UCSD-AML1 (cell line): ENCODE results near the gene ATP2C1.
"Not testable (repeated sequence)": the region's sequence is repeated elsewhere in the genome, so short reads cannot be mapped to it uniquely, and the experiment has no call there.

Source experiments
- DNase-seq: peaks from one replicate; lab custom pipeline; 2025; ENCODE audit not compliant: unreplicated experiment; lab: John Stamatoyannopoulos, UW

Gene ATP2C1

GRCh38 chr3:130893376-130894129 is at the start of gene ATP2C1:
ATP2C1 (plus strand) TSS chr3:130894084; CDS start chr3:130894770, 686 bp downstream.
- DNase-seq: peak; percentile 96

DNA sequence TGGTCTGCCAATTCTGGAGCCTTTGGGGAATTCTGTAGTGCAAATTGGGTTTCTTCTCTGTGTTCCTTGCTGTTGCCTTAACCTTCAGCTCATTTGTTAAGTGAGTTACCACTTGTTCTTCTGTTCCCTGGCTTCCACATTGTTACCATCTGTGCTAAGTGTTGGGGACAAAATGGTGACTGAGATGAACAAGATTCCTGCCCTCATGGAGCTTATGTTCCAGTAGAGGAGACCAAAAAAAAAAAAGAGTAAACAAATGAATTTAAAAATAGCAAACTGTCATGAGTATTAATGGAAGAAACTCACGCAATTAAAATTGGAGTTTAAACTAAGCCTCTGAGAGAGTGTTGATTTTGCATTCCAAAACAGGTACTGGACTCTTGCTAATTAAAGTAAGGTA is 49.4 kb upstream of the ATP2C1 start:
- DNase-seq: no peak

DNA sequence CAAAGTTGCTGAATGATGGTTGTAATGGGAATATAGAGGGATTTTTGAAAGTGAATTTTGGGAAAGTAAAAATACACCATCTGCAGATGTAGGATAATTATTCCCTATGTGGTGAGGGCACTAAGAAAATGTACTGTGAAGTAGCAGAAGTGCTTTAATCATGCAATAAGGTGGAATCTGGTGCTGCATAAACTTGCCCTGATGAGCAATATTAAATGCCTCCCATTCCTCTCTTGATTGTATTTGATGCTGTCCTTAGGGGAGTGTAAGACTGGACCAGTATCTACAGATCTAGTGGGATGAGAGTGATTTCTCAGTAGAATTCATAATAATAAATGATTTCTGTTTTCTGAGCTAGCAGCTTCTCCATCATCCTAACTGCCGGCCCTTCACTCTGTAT is 47.7 kb upstream of the ATP2C1 start:
- no peak for DNase-seq

GRCh38 chr3:130849091-130849552 is 44.8 kb upstream of the ATP2C1 start:
- peak; percentile 30 for DNase-seq

DNA sequence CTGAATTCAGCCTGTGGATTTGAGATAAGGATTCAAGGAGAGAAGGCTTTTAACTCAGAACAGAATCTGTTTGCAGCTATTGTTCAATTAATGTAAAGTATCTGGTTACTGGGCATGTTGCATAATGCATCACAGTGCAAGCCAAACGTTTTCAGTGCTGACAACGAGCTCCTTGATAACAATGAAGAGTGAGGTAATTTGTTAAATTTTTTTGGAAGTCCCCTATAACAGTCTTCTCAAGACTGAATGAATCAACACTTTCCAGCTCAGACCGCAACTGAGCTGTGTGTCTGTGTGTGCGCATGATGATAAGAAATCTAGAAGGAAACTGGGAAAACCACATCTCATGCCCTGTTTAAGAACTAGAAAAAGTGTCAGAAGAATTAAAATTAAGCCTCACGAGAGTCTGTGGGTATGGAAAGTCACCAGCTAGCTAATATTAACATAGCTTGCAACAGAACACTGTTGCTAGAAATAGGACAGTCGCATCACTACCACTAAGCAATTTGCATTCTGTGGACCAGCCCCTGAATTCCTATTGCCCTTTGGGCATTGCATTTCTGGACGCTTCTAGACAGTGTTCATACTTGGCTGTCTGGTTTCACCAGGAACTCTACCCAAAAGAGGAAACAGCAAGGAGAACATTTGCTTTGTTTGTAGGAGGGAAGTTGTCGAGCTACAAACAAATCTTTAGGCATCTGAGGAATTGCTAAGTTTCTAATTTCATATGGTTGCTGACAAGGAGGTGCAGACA is 43.7 kb upstream of the ATP2C1 start:
- DNase-seq: peak; percentile 69

GRCh38 chr3:130850843-130851242 is 43.0 kb upstream of the ATP2C1 start:
- no peak for DNase-seq

DNA sequence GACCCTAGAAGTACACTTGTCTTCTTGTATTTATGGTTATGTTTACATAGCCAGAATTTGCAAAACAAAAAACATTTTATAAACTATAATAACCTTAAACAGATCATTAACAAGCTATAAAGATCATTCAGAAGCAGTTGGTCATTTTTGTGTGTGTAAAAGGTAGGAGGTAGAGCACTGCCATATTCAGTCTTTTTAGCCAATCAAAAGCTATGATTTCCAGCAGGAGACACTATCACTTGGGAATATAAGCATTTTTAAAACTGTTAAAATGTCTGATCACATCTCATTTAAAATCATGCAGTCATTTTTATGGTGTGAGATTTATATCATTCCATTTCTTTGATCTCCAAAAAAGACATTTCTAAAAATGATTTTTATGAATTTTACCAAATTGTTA is 42.6 kb upstream of the ATP2C1 start:
- no peak for DNase-seq

- DNase-seq: no peak
Measured at GRCh38 chr3:130853581-130853980, 40.3 kb upstream of the ATP2C1 start.

DNA sequence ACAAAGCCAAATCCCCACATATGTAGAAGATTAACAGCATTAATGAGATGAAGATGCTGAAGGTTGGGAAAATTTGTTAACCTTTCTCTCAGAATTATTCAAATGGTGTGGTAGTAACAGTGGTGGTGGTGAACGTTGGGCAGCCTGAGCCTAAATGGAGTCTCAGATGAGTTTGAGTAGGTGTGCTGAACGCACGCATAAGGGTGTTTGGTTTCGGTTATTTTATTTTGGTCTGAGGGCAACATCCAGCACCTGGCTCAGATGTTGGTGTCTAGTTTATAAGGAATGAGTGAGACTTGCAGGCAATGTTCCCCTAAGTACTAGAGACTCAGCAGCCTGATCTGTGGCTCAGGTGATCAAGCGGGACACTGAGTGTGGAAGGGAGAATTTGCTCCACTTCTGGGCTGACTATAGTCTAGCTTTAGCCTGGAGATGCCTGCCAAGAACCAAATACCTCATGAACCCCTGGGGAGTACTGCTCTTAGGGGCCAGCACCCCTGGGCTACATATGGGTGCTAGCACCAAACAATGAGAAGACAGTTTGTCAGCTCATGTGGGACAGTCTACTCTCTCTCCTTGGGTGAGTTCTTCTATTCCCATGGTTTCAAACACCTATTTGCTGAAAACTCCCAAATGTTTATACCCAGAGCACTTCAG is 39.5 kb upstream of the ATP2C1 start:
- DNase-seq: no peak

GRCh38 chr3:130857336-130858026 is 36.4 kb upstream of the ATP2C1 start:
- peak; percentile 13 for DNase-seq

- not testable (repeated sequence) for DNase-seq
Measured at GRCh38 chr3:130862130-130862529, 31.8 kb upstream of the ATP2C1 start.

DNA sequence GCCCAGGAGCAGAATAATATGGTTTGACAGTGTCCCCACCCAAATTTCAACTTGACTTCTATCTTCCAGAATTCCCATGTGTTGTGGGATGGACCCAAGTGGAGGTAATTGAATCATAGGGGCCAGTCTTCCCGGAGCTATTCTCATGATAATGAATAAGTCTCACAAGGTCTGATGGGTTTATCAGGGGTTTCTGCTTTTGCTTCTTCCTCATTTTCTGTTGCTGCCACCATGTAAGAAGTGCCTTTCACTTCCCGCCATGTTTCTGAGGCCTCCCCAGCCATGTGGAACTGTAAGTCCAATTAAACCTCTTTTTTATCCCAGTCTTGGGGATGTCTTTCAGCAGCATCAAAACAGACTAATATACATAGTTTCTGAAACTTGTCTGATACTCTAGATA is 28.4 kb upstream of the ATP2C1 start:
- no peak for DNase-seq

GRCh38 chr3:130866327-130866726 is 27.6 kb upstream of the ATP2C1 start:
- no peak for DNase-seq

- no peak for DNase-seq
Measured at GRCh38 chr3:130870423-130870822, 23.5 kb upstream of the ATP2C1 start.

- DNase-seq: no peak
Measured at GRCh38 chr3:130876594-130876993, 17.3 kb upstream of the ATP2C1 start.

DNA sequence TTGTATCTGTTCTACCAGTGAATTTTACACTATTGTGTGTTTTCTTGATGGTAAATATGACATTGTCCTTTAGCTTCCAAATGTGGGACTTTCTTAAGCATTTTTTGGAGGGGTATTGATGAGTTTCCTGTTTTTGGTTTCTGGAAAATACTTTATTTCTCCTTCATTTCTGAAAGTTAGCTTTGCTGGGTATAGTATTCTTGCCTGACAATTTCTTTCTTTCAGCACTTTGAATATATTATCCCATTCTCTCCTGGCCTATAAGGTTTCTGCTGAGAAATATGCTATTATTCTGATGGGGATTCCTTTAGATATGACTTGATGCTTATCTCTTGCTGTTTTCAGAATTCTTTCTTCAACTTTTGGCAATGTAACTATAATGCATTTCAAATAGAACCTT is 15.4 kb upstream of the ATP2C1 start:
- DNase-seq: no peak

- DNase-seq: no peak
Measured at GRCh38 chr3:130889416-130889946, 4.4 kb upstream of the ATP2C1 start.

- peak; percentile 48 for DNase-seq
Measured at GRCh38 chr3:130892759-130893375, 1.0 kb upstream of the ATP2C1 start.

GRCh38 chr3:130894130-130894985 is 474 bp downstream of the ATP2C1 start:
- DNase-seq: peak; percentile 67

DNA sequence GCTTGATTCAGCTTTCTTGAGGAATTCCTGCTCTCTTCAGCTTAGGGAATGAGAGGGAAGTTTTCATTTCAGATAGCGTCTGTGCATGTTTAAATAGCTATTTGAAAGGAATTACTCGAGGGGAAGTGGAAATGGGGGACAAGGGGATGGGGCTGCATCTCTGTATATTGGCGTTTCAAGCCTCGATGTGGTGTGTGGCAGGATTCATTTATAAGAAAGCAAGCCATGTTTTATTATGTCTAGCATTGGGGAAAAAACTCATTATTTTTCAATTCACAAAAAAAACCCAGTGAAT is 1.0 kb downstream of the ATP2C1 start:
- no peak for DNase-seq
